CD4-positive, alpha-beta memory T cell (primary cell): ENCODE data around the gene TPK1. TPM values are rescaled to one million over a fixed set of nuclear protein-coding genes. Genes with fewer than 3 reads are reported as not detected.

Experiments
- CTCF ChIA-PET: fragments of 350-600 bp; sonication (Branson Sonifier 250); formaldehyde crosslinking; loops from one replicate; lab custom pipeline; 2021; ENCODE audit warnings: inconsistent platforms; ENCODE audit not compliant: partially characterized antibody; lab: Charles Lee
- POLR2A ChIA-PET: fragments of 350-600 bp; sonication (Branson Sonifier 250); formaldehyde crosslinking; loops from one replicate; lab custom pipeline; 2021; ENCODE audit not compliant: partially characterized antibody; lab: Charles Lee
- DNase-seq, 5 donors: peaks; one replicate each; pipeline versions ENCODE4 v3.0.0 to v3.0.0-alpha.2; 2020 to 2022; ENCODE audit warnings: mixed read lengths in 1 of 5
- H3K27ac ChIP-seq: one replicate; pipeline ENCODE4 v1.7.0; 2013; ENCODE audit warnings: low read depth, low read length
- H3K27me3 ChIP-seq: 2 replicates; pipeline ENCODE4 v1.7.0; 2013; ENCODE audit warnings: mild to moderate bottlenecking, low read length, moderate library complexity; ENCODE audit not compliant: insufficient read depth
- H3K36me3 ChIP-seq: 2 replicates; pipeline ENCODE4 v1.7.0; 2013; ENCODE audit warnings: mild to moderate bottlenecking, low read length, moderate library complexity; ENCODE audit not compliant: insufficient read depth
- H3K4me1 ChIP-seq: 2 replicates; pipeline ENCODE4 v1.7.0; 2013; ENCODE audit warnings: mild to moderate bottlenecking, low read length, moderate library complexity; ENCODE audit not compliant: insufficient read depth
- H3K4me3 ChIP-seq, 2 donors: one replicate each; pipeline ENCODE4 v1.7.0; 2013; ENCODE audit warnings: low read length in 2 of 2, mild to moderate bottlenecking in 1 of 2
- H3K9me3 ChIP-seq, 2 donors: one replicate each; pipeline ENCODE4 v1.7.0; 2013; ENCODE audit warnings: low read length in 2 of 2, control low read depth in 1 of 2; ENCODE audit not compliant: control insufficient read depth in 1 of 2
- H3K27ac Mint-ChIP-seq, 7 donors: one replicate each; pipeline ENCODE4 v1.8.0; 2020 to 2021; ENCODE audit warnings: mixed read lengths in 7 of 7, mild to moderate bottlenecking in 6 of 7, inconsistent platforms in 3 of 7, moderate library complexity in 3 of 7
- H3K27me3 Mint-ChIP-seq, 2 donors: one replicate each; pipeline ENCODE4 v1.8.0; 2020 to 2021; ENCODE audit warnings: mixed read lengths in 2 of 2
- H3K36me3 Mint-ChIP-seq, 2 donors: one replicate each; pipeline ENCODE4 v1.8.0; 2020 to 2021; ENCODE audit warnings: mixed read lengths in 2 of 2, inconsistent platforms in 1 of 2, mild to moderate bottlenecking in 1 of 2
- H3K4me1 Mint-ChIP-seq, 4 donors: one replicate each; pipeline ENCODE4 v1.8.0; 2020 to 2021; ENCODE audit warnings: mixed read lengths in 4 of 4, mild to moderate bottlenecking in 1 of 4
- H3K4me3 Mint-ChIP-seq, 8 donors: one replicate each; pipeline ENCODE4 v1.8.0; 2020 to 2021; ENCODE audit warnings: mixed read lengths in 8 of 8, mild to moderate bottlenecking in 7 of 8, moderate library complexity in 6 of 8, inconsistent platforms in 3 of 8
- H3K9me3 Mint-ChIP-seq, 8 donors: one replicate each; pipeline ENCODE4 v1.8.0; 2020 to 2021; ENCODE audit warnings: mixed read lengths in 8 of 8, mild to moderate bottlenecking in 5 of 8, inconsistent platforms in 3 of 8, moderate library complexity in 1 of 8
- intact Hi-C: fragments of 100-400 bp; cut with micrococcal nuclease; formaldehyde crosslinking; loops from one replicate; pipeline ENCODE4 v1.15.1; 2023
- polyA plus RNA-seq, 2 donors: library from polyadenylated mRNA; unstranded; fragments of 300-500 nt; fragmentation: Illumina TruSeq; gene quantifications; one replicate each; pipeline ENCODE4 v1.2.3, GENCODE V29; 2021
- total RNA-seq, 2 experiments: library from RNA; stranded (reverse); gene quantifications; one replicate each; pipeline ENCODE4 v1.2.3, GENCODE V29; 2021

TPK1 gene
- total and polyA plus RNA-seq, 4 experiments from 2014 or later, result 25.2 to 30.7 (median 27.8) TPM

DNA sequence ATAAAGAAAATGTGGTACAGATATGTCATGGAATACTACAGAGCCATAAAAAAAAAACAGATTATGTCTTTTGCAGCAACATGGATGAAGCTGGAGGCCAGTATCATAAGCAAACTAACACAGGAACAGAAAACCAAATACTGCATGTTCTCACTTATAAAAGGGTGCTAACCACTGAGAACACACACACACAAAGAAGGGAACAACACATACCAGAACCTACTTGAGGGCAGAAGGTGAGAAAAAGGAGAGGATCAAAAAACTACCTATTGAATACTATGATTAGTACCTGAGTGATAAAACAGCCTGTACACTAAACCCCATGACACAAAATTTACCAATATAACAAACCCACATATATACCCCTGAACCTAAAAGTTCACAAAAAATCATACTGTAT is 144.6 kb downstream of the TPK1 start:
- no peaks in the 10 kb centered on the region for H3K36me3 ChIP-seq
- no peak overlapping the region for H3K27ac Mint-ChIP-seq
- DNase-seq, result no peak
- H3K36me3 Mint-ChIP-seq, result peaks cover 5 to 18% of the 10 kb centered on the region in 2 donors
- intact Hi-C loops, result no loop called here
- no peaks in the 10 kb centered on the region for H3K4me1 ChIP-seq
- peaks cover 0 to 5% (median 3%) of the 10 kb centered on the region in 4 donors for H3K4me1 Mint-ChIP-seq
- H3K27me3 ChIP-seq, result no peaks in the 10 kb centered on the region
- peaks cover 0 to 5% (median 0%) of the 10 kb centered on the region in 8 donors for H3K9me3 Mint-ChIP-seq
- H3K4me3 ChIP-seq, result no peak overlapping the region
- no peaks in the 10 kb centered on the region for H3K27me3 Mint-ChIP-seq
- H3K27ac ChIP-seq, result no peak overlapping the region
- H3K9me3 ChIP-seq, result no peaks in the 10 kb centered on the region
- ChIA-PET CTCF (no interaction called here), POLR2A (no interaction called here)
- no peak overlapping the region for H3K4me3 Mint-ChIP-seq

DNA sequence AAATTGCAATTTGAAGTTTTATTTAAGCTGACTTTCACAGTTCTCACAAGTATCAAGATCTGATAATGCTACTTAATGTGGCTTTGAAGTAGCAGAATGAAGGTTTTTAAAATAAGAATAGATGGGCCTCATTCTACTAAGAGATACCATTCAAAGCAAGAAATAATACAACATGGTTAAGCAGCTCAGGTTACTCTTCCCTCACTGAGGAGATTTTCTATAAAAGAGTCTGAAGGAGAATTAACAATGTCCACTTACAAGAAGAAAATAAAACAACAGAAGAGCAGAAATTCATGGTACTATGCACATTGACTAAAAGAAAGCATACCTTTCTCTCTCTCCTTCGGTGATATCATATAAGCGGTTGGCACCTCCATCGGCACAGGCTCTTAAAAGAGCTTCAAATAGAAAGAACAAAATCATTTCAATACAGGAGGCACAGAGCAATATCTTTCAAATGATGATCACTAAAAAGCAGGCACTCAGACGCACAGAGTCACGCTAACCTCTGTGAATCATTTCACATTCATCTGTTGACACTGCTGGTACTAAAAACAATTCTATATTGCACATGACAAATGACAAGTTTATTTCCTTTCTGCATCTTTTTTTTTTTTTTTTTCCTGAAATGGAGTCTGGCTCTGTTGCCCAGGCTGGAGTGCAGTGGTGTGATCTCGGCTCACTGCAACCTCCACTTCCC is 153.1 kb downstream of the TPK1 start:
- CTCF ChIA-PET, result no interaction called here
- no peak overlapping the region for H3K27ac Mint-ChIP-seq
- POLR2A ChIA-PET, result no interaction called here
- no peaks in the 10 kb centered on the region for H3K9me3 ChIP-seq
- no peaks in the 10 kb centered on the region for H3K36me3 ChIP-seq
- peaks cover 16 to 19% of the 10 kb centered on the region in 2 donors for H3K36me3 Mint-ChIP-seq
- H3K27me3 Mint-ChIP-seq, result no peaks in the 10 kb centered on the region
- H3K4me1 Mint-ChIP-seq, result peaks cover 0 to 1% (median 0%) of the 10 kb centered on the region in 4 donors
- H3K4me3 Mint-ChIP-seq, result no peak overlapping the region
- H3K27ac ChIP-seq, result no peak overlapping the region
- H3K9me3 Mint-ChIP-seq, result no peaks in the 10 kb centered on the region
- no peaks in the 10 kb centered on the region for H3K4me1 ChIP-seq
- no peak for DNase-seq
- intact Hi-C loops, result no loop called here
- no peaks in the 10 kb centered on the region for H3K27me3 ChIP-seq
- H3K4me3 ChIP-seq, result no peak overlapping the region

DNA sequence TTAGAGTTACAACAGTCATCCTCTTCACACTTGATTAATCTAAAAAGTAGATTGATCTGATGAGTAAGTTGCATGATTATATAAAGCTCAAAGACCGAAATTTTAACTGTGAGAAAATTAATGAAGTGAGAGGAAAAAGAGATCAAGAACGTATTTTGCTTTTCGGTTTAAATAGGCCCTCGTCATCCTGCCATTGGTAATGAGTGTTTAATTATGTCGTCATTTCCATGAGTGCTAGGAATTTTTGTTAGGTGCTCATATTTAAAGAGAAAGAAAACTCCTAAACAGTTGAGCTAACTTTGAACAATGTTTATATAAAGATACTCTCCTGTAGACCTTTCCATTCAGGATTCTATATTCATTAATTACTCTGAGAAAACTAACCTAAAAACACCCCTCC is 159.4 kb downstream of the TPK1 start:
- no peak overlapping the region for H3K27ac Mint-ChIP-seq
- DNase-seq, result no peak
- ChIA-PET CTCF (interaction anchor here (1.2 kb wide), 1 partner anchor 9 kb away, joined by 3 read pairs; no protein-coding TSS in a partner anchor), POLR2A (interaction anchor here (0.5 kb wide), 1 partner anchor 9 kb away, joined by 3 read pairs; no protein-coding TSS in a partner anchor)
- no peaks in the 10 kb centered on the region for H3K27me3 Mint-ChIP-seq
- no peaks in the 10 kb centered on the region for H3K36me3 ChIP-seq
- H3K9me3 Mint-ChIP-seq, result no peaks in the 10 kb centered on the region
- no peak overlapping the region for H3K27ac ChIP-seq
- H3K36me3 Mint-ChIP-seq, result peaks cover 8% of the 10 kb centered on the region in 2 donors
- H3K4me3 Mint-ChIP-seq, result no peak overlapping the region
- H3K4me3 ChIP-seq, result no peak overlapping the region
- intact Hi-C loops, result no loop called here
- H3K4me1 Mint-ChIP-seq, result no peaks in the 10 kb centered on the region
- H3K4me1 ChIP-seq, result no peaks in the 10 kb centered on the region
- no peaks in the 10 kb centered on the region for H3K27me3 ChIP-seq
- H3K9me3 ChIP-seq, result no peaks in the 10 kb centered on the region

DNA sequence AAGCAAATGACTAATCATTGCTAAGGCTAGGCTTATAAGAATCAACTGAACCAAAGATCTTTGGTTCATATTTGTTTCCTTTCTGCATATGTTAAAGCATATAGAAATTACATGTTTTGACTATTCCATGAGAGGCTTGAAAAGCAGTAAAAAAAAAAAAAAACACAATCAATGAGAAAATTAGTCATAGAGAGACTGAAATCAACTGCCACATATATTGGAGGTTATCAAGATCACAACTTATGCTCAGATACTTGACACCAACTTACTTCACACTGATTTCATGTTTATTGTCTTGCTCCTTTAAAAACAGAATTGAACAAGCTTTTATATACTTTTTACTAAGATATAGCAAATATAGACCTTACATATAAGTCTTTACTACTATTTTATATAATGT is 161.3 kb downstream of the TPK1 start:
- CTCF ChIA-PET, result no interaction called here
- Mint-ChIP-seq H3K4me1 (no peaks in the 10 kb centered on the region), H3K27ac (no peak overlapping the region), H3K4me3 (no peak overlapping the region), H3K9me3 (no peaks in the 10 kb centered on the region), H3K27me3 (no peaks in the 10 kb centered on the region), H3K36me3 (peaks cover 3 to 7% of the 10 kb centered on the region in 2 donors)
- Histone ChIP-seq H3K4me1 (no peaks in the 10 kb centered on the region), H3K27ac (no peak overlapping the region), H3K27me3 (no peaks in the 10 kb centered on the region), H3K4me3 (no peak overlapping the region), H3K36me3 (no peaks in the 10 kb centered on the region), H3K9me3 (no peaks in the 10 kb centered on the region)
- POLR2A ChIA-PET, result no interaction called here
- no peak for DNase-seq
- intact Hi-C loops, result no loop called here

DNA sequence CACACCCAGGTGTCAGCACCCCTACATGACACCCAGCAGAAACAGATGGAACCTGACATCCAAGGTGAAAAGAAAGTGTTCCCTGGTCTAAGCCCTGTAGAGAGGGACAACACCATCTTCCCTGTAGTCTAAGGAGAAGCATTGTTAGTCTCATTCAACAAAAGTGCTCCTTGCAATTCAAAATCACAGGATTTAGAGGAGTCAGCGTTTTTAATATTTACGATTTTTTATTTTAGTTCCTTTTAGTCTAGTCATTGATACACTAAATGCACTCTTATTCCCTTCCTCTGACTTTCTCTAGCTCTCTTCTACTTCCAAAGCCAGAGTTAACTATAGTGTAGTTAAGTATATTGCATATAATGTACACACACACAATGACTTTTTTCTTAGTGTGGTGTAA is 163.0 kb downstream of the TPK1 start:
- no peaks in the 10 kb centered on the region for H3K9me3 Mint-ChIP-seq
- DNase-seq, result no peak
- ChIA-PET CTCF (no interaction called here), POLR2A (no interaction called here)
- Histone ChIP-seq H3K9me3 (no peaks in the 10 kb centered on the region), H3K27me3 (no peaks in the 10 kb centered on the region), H3K4me3 (no peak overlapping the region), H3K27ac (no peak overlapping the region), H3K36me3 (no peaks in the 10 kb centered on the region), H3K4me1 (no peaks in the 10 kb centered on the region)
- H3K4me3 Mint-ChIP-seq, result no peak overlapping the region
- H3K36me3 Mint-ChIP-seq, result peaks cover 0 to 4% of the 10 kb centered on the region in 2 donors
- intact Hi-C loops, result no loop called here
- H3K27ac Mint-ChIP-seq, result no peak overlapping the region
- no peaks in the 10 kb centered on the region for H3K4me1 Mint-ChIP-seq
- H3K27me3 Mint-ChIP-seq, result no peaks in the 10 kb centered on the region

DNA sequence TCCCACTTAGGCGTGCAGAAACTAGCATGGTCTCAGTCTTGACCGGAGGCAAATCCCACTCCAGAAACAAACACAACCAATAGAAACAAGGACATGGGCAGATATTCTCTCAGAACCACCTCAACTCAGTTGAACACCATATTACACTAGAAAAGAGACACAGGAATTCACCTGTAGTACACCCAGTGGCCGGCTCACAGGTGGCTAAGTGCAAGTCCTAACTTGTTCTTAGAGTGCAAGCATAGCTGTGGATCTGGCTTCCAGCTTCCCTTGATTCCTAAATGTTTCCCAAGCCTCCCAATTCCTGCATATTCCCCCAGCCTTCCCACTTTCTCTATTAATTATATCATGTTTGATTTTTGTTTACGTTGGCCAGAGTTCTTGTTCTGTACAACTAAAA is 164.4 kb downstream of the TPK1 start:
- no peaks in the 10 kb centered on the region for H3K9me3 ChIP-seq
- no peaks in the 10 kb centered on the region for H3K9me3 Mint-ChIP-seq
- no peak overlapping the region for H3K27ac ChIP-seq
- H3K36me3 ChIP-seq, result no peaks in the 10 kb centered on the region
- H3K4me3 Mint-ChIP-seq, result no peak overlapping the region
- DNase-seq, result no peak
- no peaks in the 10 kb centered on the region for H3K4me1 Mint-ChIP-seq
- peaks cover 5 to 11% of the 10 kb centered on the region in 2 donors for H3K36me3 Mint-ChIP-seq
- peak overlapping the region in 1 of 7 donors; percentile 8 for H3K27ac Mint-ChIP-seq
- CTCF ChIA-PET, result no interaction called here
- no peak overlapping the region for H3K4me3 ChIP-seq
- no peaks in the 10 kb centered on the region for H3K4me1 ChIP-seq
- H3K27me3 Mint-ChIP-seq, result no peaks in the 10 kb centered on the region
- intact Hi-C loops, result no loop called here
- POLR2A ChIA-PET, result no interaction called here
- H3K27me3 ChIP-seq, result no peaks in the 10 kb centered on the region

DNA sequence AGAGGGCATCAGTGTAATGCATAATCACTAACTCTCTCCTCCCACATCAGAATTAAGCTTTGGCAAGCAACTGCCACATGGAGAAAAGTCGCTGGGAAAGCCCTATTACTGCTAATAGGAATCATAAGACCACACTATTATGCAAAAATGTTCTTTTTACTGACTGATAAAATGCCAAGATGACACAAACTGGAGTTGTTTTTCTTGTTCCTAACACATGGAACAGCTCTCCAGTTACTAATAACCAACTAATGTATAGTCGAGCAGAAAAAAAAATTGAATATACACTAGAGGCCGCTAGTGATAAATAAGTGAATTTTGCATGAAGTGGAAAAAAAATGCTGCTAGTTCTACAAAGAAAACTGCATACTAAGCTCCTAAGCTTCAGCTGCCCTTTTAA is 165.6 kb downstream of the TPK1 start:
- Histone ChIP-seq H3K4me1 (no peaks in the 10 kb centered on the region), H3K27me3 (no peaks in the 10 kb centered on the region), H3K4me3 (no peak overlapping the region), H3K36me3 (no peaks in the 10 kb centered on the region), H3K9me3 (no peaks in the 10 kb centered on the region), H3K27ac (no peak overlapping the region)
- intact Hi-C loops, result no loop called here
- no peaks in the 10 kb centered on the region for H3K27me3 Mint-ChIP-seq
- DNase-seq, result peak in 2 of 5 donors; percentile 1 to 5
- H3K4me3 Mint-ChIP-seq, result no peak overlapping the region
- H3K27ac Mint-ChIP-seq, result no peak overlapping the region
- peaks cover 15 to 17% of the 10 kb centered on the region in 2 donors for H3K36me3 Mint-ChIP-seq
- ChIA-PET POLR2A (no interaction called here), CTCF (interaction anchor here (1.4 kb wide), 1 partner anchor 10 kb away, joined by 4 read pairs; no protein-coding TSS in a partner anchor)
- no peaks in the 10 kb centered on the region for H3K9me3 Mint-ChIP-seq
- H3K4me1 Mint-ChIP-seq, result no peaks in the 10 kb centered on the region
